ENCODE results near the gene NFATC2.

NFATC2 gene

DNA sequence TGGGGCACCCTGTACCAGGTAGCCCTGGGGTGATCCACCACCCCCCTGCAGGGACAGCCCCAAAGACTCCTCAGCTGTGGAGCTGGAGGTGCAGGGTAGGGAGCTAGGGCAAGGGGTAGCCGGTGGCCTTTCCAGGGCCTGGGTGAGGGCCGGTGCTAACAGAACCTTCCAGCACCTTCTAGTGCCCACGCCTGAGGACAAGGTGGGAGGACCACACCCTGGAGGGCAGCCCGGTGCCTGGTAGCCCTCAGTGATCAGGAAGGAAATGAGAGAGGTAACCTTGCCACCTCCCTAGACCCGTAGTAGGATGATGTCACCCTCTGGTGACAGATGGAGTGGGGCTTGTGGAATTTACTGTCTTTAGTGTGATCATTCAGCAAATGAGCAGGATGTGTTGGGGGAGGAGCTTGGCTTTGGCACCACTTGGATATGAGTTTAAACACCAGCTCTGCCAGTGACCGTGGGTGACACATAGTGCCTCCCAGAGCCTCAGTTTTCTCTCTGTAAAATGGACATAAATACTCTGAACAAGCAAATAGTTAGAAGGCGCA, 187.7 kb downstream of the NFATC2 start (continued):
- TF ChIP-seq, protein P1, sequence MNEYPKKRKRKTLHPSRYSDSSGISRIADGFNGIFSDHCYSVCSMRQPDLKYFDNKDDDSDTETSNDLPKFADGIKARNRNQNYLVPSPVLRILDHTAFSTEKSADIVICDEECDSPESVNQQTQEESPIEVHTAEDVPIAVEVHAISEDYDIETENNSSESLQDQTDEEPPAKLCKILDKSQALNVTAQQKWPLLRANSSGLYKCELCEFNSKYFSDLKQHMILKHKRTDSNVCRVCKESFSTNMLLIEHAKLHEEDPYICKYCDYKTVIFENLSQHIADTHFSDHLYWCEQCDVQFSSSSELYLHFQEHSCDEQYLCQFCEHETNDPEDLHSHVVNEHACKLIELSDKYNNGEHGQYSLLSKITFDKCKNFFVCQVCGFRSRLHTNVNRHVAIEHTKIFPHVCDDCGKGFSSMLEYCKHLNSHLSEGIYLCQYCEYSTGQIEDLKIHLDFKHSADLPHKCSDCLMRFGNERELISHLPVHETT (tag by site-specific recombination; IDR thresholded peaks at IDR 0.05): 0 out of 2 replicates have a peak, but pooled peaks have one; percentile 33
- no peak for TF ChIP-seq ZNF549 (tag by site-specific recombination; IDR thresholded peaks at IDR 0.05)
- TF ChIP-seq, protein P2, sequence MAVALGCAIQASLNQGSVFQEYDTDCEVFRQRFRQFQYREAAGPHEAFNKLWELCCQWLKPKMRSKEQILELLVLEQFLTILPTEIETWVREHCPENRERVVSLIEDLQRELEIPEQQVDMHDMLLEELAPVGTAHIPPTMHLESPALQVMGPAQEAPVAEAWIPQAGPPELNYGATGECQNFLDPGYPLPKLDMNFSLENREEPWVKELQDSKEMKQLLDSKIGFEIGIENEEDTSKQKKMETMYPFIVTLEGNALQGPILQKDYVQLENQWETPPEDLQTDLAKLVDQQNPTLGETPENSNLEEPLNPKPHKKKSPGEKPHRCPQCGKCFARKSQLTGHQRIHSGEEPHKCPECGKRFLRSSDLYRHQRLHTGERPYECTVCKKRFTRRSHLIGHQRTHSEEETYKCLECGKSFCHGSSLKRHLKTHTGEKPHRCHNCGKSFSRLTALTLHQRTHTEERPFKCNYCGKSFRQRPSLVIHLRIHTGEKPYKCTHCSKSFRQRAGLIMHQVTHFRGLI (tag by site-specific recombination; IDR thresholded peaks at IDR 0.05): no peak
- TF ChIP-seq, protein P3, sequence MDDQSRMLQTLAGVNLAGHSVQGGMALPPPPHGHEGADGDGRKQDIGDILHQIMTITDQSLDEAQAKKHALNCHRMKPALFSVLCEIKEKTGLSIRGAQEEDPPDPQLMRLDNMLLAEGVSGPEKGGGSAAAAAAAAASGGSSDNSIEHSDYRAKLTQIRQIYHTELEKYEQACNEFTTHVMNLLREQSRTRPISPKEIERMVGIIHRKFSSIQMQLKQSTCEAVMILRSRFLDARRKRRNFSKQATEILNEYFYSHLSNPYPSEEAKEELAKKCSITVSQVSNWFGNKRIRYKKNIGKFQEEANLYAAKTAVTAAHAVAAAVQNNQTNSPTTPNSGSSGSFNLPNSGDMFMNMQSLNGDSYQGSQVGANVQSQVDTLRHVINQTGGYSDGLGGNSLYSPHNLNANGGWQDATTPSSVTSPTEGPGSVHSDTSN (CRISPR knock-in tag; IDR thresholded peaks at IDR 0.05): no peak
- no peak for TF ChIP-seq ZNF112 (tag by site-specific recombination; IDR thresholded peaks at IDR 0.05)
- no peak for TF ChIP-seq ZNF24 (tag by site-specific recombination; IDR thresholded peaks at IDR 0.05)
- no peak for TF ChIP-seq ZNF174 (tag by site-specific recombination; IDR thresholded peaks at IDR 0.05)
- no peak for TF ChIP-seq ZNF37A (tag by site-specific recombination; IDR thresholded peaks at IDR 0.05)
- TF ChIP-seq ZNF169 (tag by site-specific recombination; IDR thresholded peaks at IDR 0.05): no peak
- TF ChIP-seq, protein P4, sequence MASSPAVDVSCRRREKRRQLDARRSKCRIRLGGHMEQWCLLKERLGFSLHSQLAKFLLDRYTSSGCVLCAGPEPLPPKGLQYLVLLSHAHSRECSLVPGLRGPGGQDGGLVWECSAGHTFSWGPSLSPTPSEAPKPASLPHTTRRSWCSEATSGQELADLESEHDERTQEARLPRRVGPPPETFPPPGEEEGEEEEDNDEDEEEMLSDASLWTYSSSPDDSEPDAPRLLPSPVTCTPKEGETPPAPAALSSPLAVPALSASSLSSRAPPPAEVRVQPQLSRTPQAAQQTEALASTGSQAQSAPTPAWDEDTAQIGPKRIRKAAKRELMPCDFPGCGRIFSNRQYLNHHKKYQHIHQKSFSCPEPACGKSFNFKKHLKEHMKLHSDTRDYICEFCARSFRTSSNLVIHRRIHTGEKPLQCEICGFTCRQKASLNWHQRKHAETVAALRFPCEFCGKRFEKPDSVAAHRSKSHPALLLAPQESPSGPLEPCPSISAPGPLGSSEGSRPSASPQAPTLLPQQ (tag by site-specific recombination; IDR thresholded peaks at IDR 0.05): peak; percentile 69
- no peak for TF ChIP-seq ZFP37 (tag by site-specific recombination; IDR thresholded peaks at IDR 0.05)
- TF ChIP-seq ZNF791 (tag by site-specific recombination; IDR thresholded peaks at IDR 0.05): no peak
- peak; percentile 79 for TF ChIP-seq ZIC2 (tag by site-specific recombination; IDR thresholded peaks at IDR 0.05)
- TF ChIP-seq HOXA7 (CRISPR knock-in tag; IDR thresholded peaks at IDR 0.05; ENCODE audit: borderline replicate concordance): no peak
- TF ChIP-seq, protein P5, sequence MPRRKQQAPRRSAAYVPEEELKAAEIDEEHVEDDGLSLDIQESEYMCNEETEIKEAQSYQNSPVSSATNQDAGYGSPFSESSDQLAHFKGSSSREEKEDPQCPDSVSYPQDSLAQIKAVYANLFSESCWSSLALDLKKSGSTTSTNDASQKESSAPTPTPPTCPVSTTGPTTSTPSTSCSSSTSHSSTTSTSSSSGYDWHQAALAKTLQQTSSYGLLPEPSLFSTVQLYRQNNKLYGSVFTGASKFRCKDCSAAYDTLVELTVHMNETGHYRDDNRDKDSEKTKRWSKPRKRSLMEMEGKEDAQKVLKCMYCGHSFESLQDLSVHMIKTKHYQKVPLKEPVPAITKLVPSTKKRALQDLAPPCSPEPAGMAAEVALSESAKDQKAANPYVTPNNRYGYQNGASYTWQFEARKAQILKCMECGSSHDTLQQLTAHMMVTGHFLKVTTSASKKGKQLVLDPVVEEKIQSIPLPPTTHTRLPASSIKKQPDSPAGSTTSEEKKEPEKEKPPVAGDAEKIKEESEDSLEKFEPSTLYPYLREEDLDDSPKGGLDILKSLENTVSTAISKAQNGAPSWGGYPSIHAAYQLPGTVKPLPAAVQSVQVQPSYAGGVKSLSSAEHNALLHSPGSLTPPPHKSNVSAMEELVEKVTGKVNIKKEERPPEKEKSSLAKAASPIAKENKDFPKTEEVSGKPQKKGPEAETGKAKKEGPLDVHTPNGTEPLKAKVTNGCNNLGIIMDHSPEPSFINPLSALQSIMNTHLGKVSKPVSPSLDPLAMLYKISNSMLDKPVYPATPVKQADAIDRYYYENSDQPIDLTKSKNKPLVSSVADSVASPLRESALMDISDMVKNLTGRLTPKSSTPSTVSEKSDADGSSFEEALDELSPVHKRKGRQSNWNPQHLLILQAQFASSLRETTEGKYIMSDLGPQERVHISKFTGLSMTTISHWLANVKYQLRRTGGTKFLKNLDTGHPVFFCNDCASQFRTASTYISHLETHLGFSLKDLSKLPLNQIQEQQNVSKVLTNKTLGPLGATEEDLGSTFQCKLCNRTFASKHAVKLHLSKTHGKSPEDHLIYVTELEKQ (tag by site-specific recombination; IDR thresholded peaks at IDR 0.05; ENCODE audit: borderline replicate concordance): no peak
- TF ChIP-seq ZNF302 (tag by site-specific recombination; IDR thresholded peaks at IDR 0.05; ENCODE audit: low read depth): no peak
- TF ChIP-seq ZNF626 (tag by site-specific recombination; IDR thresholded peaks at IDR 0.05): no peak
- no peak for TF ChIP-seq SCRT2 (tag by site-specific recombination; IDR thresholded peaks at IDR 0.05)
- no peak for TF ChIP-seq ZNF221 (tag by site-specific recombination; IDR thresholded peaks at IDR 0.05; ENCODE audit: borderline replicate concordance)
- TF ChIP-seq YY1 (tag by site-specific recombination; IDR thresholded peaks at IDR 0.05): no peak
- 0 out of 2 replicates have a peak, but pooled peaks have one; percentile 12 for TF ChIP-seq ZNF394 (tag by site-specific recombination; IDR thresholded peaks at IDR 0.05; ENCODE audit: borderline replicate concordance)
- peak; percentile 79 for TF ChIP-seq ZNF366 (tag by site-specific recombination; conservative IDR thresholded peaks at IDR 0.05)
- no peak for TF ChIP-seq ZNF214 (tag by site-specific recombination; IDR thresholded peaks at IDR 0.05; ENCODE audit: borderline replicate concordance)
- TF ChIP-seq ZFP3 (tag by site-specific recombination; IDR thresholded peaks at IDR 0.05; ENCODE audit: low read depth): no peak
- no peak for TF ChIP-seq ZNF354C (tag by site-specific recombination; IDR thresholded peaks at IDR 0.05; ENCODE audit: borderline replicate concordance, low read depth)
- no peak for TF ChIP-seq ZNF133 (tag by site-specific recombination; IDR thresholded peaks at IDR 0.05)
- TF ChIP-seq GLI4 (tag by site-specific recombination; IDR thresholded peaks at IDR 0.05): no peak
- TF ChIP-seq ZSCAN23 (tag by site-specific recombination; IDR thresholded peaks at IDR 0.05): no peak
- TF ChIP-seq ZNF530 (tag by site-specific recombination; IDR thresholded peaks at IDR 0.05; ENCODE audit: low read depth): no peak
- no peak for TF ChIP-seq ZNF223 (tag by site-specific recombination; IDR thresholded peaks at IDR 0.05)
- TF ChIP-seq, protein P6, sequence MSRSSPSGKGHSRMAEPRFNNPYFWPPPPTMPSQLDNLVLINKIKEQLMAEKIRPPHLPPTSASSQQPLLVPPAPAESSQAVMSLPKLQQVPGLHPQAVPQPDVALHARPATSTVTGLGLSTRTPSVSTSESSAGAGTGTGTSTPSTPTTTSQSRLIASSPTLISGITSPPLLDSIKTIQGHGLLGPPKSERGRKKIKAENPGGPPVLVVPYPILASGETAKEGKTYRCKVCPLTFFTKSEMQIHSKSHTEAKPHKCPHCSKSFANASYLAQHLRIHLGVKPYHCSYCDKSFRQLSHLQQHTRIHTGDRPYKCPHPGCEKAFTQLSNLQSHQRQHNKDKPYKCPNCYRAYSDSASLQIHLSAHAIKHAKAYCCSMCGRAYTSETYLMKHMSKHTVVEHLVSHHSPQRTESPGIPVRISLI (tag by site-specific recombination; IDR thresholded peaks at IDR 0.05): no peak

Data from HEK293 (cell line).